Activated CD4-positive, alpha-beta memory T cell treated with anti-CD3 and anti-CD28 coated beads for 36 hours (primary cell): ENCODE data around the gene TPD52L3. TPM values are rescaled to one million over a fixed set of nuclear protein-coding genes. Genes with fewer than 3 reads are reported as not detected.

ENCODE experiments used
- CTCF ChIA-PET: fragments of 350-600 bp; sonication (Branson Sonifier 250); formaldehyde crosslinking; loops from one replicate; lab custom pipeline; 2021; ENCODE audit warnings: antibody characterized with exemption, inconsistent platforms; lab: Charles Lee
- POLR2A ChIA-PET: fragments of 350-600 bp; sonication (Branson Sonifier 250); formaldehyde crosslinking; loops from one replicate; lab custom pipeline; 2021; ENCODE audit warnings: antibody characterized with exemption; lab: Charles Lee
- DNase-seq: peaks from one replicate; pipeline ENCODE4 v3.0.0-alpha.2; 2020
- H3K27ac Mint-ChIP-seq: one replicate; pipeline ENCODE4 v1.8.0; 2021; ENCODE audit warnings: mixed read lengths
- H3K27me3 Mint-ChIP-seq: one replicate; pipeline ENCODE4 v1.8.0; 2021; ENCODE audit warnings: mixed read lengths
- H3K36me3 Mint-ChIP-seq: one replicate; pipeline ENCODE4 v1.8.0; 2021; ENCODE audit warnings: mixed read lengths
- H3K4me1 Mint-ChIP-seq: one replicate; pipeline ENCODE4 v1.8.0; 2021; ENCODE audit warnings: low read depth, mixed read lengths
- H3K4me3 Mint-ChIP-seq: one replicate; pipeline ENCODE4 v1.8.0; 2021; ENCODE audit warnings: mild to moderate bottlenecking, mixed read lengths
- H3K9me3 Mint-ChIP-seq: one replicate; pipeline ENCODE4 v1.8.0; 2021; ENCODE audit warnings: mixed read lengths
- intact Hi-C: fragments of 100-400 bp; cut with micrococcal nuclease; formaldehyde crosslinking; loops from one replicate; pipeline ENCODE4 v1.15.1; 2023
- total RNA-seq, 2 experiments: library from RNA; stranded (reverse); gene quantifications; one replicate each; pipeline ENCODE4 v1.2.3, GENCODE V29; 2021

TPD52L3 gene
- total RNA-seq, 2 experiments from 2014 or later = not detected

GRCh38 chr9:6355728-6356127 is 27.6 kb downstream of the TPD52L3 start:
- Mint-ChIP-seq H3K4me1 (peaks cover 16% of the 10 kb centered on the region), H3K36me3 (no peaks in the 10 kb centered on the region), H3K27ac (peak overlapping the region; percentile 11), H3K27me3 (peaks cover 4% of the 10 kb centered on the region), H3K9me3 (no peaks in the 10 kb centered on the region), H3K4me3 (no peak overlapping the region)
- intact Hi-C loops = loop anchor here (1.0 to 10.0 kb wide), 3 partner anchors 139 to 328 kb away; no protein-coding TSS in a partner anchor
- ChIA-PET CTCF (interaction anchor here (0.6 to 9.5 kb wide), 19 partner anchors 9 to 1519 kb away, joined by 3 to 136 read pairs (median 4); partner anchors contain the start of gene RANBP6), POLR2A (interaction anchor here (0.6 to 0.8 kb wide), 2 partner anchors 96 to 125 kb away, joined by 3 read pairs; no protein-coding TSS in a partner anchor)
- DNase-seq = no peak

- DNase-seq = no peak
- intact Hi-C loops = loop anchor here (10.0 kb wide), 1 partner anchor 138 kb away; no protein-coding TSS in a partner anchor
- Mint-ChIP-seq H3K27ac (no peak overlapping the region), H3K27me3 (peaks cover 4% of the 10 kb centered on the region), H3K4me1 (peaks cover 16% of the 10 kb centered on the region), H3K4me3 (no peak overlapping the region), H3K36me3 (no peaks in the 10 kb centered on the region), H3K9me3 (no peaks in the 10 kb centered on the region)
- POLR2A ChIA-PET = interaction anchor here (0.6 kb wide), 1 partner anchor 296 kb away, joined by 3 read pairs; no protein-coding TSS in a partner anchor
- CTCF ChIA-PET = interaction anchor here (0.8 to 9.5 kb wide), 6 partner anchors 59 to 311 kb away, joined by 3 to 136 read pairs (median 6); no protein-coding TSS in a partner anchor
These were observed 28.3 kb downstream of the TPD52L3 start for GRCh38 chr9:6356441-6356840.

- Mint-ChIP-seq H3K4me1 (peaks cover 16% of the 10 kb centered on the region), H3K27me3 (peaks cover 4% of the 10 kb centered on the region), H3K36me3 (no peaks in the 10 kb centered on the region), H3K9me3 (no peaks in the 10 kb centered on the region), H3K27ac (no peak overlapping the region), H3K4me3 (no peak overlapping the region)
- CTCF ChIA-PET = interaction anchor here (3.2 to 9.5 kb wide), 2 partner anchors 131 to 211 kb away, joined by 12 to 136 read pairs; no protein-coding TSS in a partner anchor
- no peak for DNase-seq
- intact Hi-C loops = loop anchor here (10.0 kb wide), 1 partner anchor 138 kb away; no protein-coding TSS in a partner anchor
- POLR2A ChIA-PET = interaction anchor here (0.6 kb wide), 1 partner anchor 296 kb away, joined by 3 read pairs; no protein-coding TSS in a partner anchor
These were observed 28.7 kb downstream of the TPD52L3 start for GRCh38 chr9:6356904-6357303.

GRCh38 chr9:6367128-6367890 is 39.1 kb downstream of the TPD52L3 start:
- CTCF ChIA-PET = interaction anchor here (0.5 kb wide), 1 partner anchor 304 kb away, joined by 3 read pairs; no protein-coding TSS in a partner anchor
- POLR2A ChIA-PET = no interaction called here
- H3K27me3 Mint-ChIP-seq = no peaks in the 10 kb centered on the region
- no peak overlapping the region for H3K27ac Mint-ChIP-seq
- DNase-seq = no peak
- H3K4me3 Mint-ChIP-seq = no peak overlapping the region
- H3K9me3 Mint-ChIP-seq = peaks cover 6% of the 10 kb centered on the region
- no peaks in the 10 kb centered on the region for H3K4me1 Mint-ChIP-seq
- H3K36me3 Mint-ChIP-seq = peaks cover 3% of the 10 kb centered on the region
- intact Hi-C loops = no loop called here

- no peaks in the 10 kb centered on the region for H3K4me1 Mint-ChIP-seq
- intact Hi-C loops = no loop called here
- ChIA-PET CTCF (no interaction called here), POLR2A (no interaction called here)
- peaks cover 5% of the 10 kb centered on the region for H3K36me3 Mint-ChIP-seq
- H3K9me3 Mint-ChIP-seq = peaks cover 6% of the 10 kb centered on the region
- H3K4me3 Mint-ChIP-seq = no peak overlapping the region
- no peak for DNase-seq
- no peak overlapping the region for H3K27ac Mint-ChIP-seq
- H3K27me3 Mint-ChIP-seq = no peaks in the 10 kb centered on the region
These were observed 40.7 kb downstream of the TPD52L3 start for GRCh38 chr9:6368831-6369230.

Other genes with a start within 250 kb of the TPD52L3 start
- gene IL33, start 112.6 kb upstream of the TPD52L3 start, total RNA-seq = not detected
- gene UHRF2, start 84.8 kb downstream of the TPD52L3 start, total RNA-seq = 10 to 100 TPM; 59.5 to 62.9 TPM